Psoas muscle (tissue), 8 donors: ENCODE data around the gene SSU72. TPM values are rescaled to one million over a fixed set of nuclear protein-coding genes. Genes with fewer than 3 reads are reported as not detected.
A peak's percentile ranks its signal among the peaks of the same experiment; 100 is the strongest.

Source experiments
- ATAC-seq, 4 donors: fragments of 200-7000 bp; cut with Tn5 transposase; one replicate each; pipeline ENCODE4 v1.9.1; 2020; ENCODE audit warnings: moderate library complexity in 3 of 4, mild to moderate bottlenecking in 2 of 4
- DNase-seq, 2 donors: peaks; one replicate each; pipeline ENCODE4 v3.0.0-alpha.2; 2020
- H3K27ac ChIP-seq: fragments of 200-600 bp; one replicate; pipeline ENCODE4 v1.8.0; 2022
- H3K27me3 ChIP-seq, 3 donors: fragments of 200-600 bp in 1 of 3; one replicate each; pipeline versions ENCODE4 v1.6.1 to v1.8.0; 2013 to 2022; ENCODE audit warnings: low read length in 2 of 3, mild to moderate bottlenecking in 2 of 3, moderate library complexity in 1 of 3; ENCODE audit not compliant: insufficient read depth in 3 of 3
- H3K36me3 ChIP-seq, 2 donors: fragments of 200-600 bp in 1 of 2; one replicate each; pipeline versions ENCODE4 v1.6.1 to v1.8.0; 2013 to 2022; ENCODE audit warnings: low read depth in 1 of 2, mild to moderate bottlenecking in 1 of 2, moderate library complexity in 1 of 2; ENCODE audit not compliant: insufficient read depth in 1 of 2
- H3K4me1 ChIP-seq: fragments of 200-600 bp; one replicate; pipeline ENCODE4 v1.8.0; 2022
- H3K4me3 ChIP-seq: fragments of 200-600 bp; one replicate; pipeline ENCODE4 v1.8.0; 2022; ENCODE audit warnings: mild to moderate bottlenecking
- H3K9me3 ChIP-seq: fragments of 200-600 bp; one replicate; pipeline ENCODE4 v1.8.0; 2022
- CTCF ChIP-seq: fragments of 200-600 bp; IDR thresholded peaks from one replicate; pipeline ENCODE4 v1.8.0; 2022; ENCODE audit warnings: antibody characterized with exemption
- WGBS, 3 donors: extraction: QIAGEN DNeasy Blood & Tissue Kit; methylation state at CpG; one replicate each; pipeline versions ENCODE4 v1.1.6 to v1.1.7; 2013; 5-methylcytosine and 5-hydroxymethylcytosine counted together
- intact Hi-C, 2 donors: fragments of 100-400 bp; cut with DNase I; formaldehyde crosslinking; loops; one replicate each; pipeline versions ENCODE4 v1.11.0 to v1.14.2; 2022
- polyA plus RNA-seq, 3 donors: library from polyadenylated mRNA; stranded (reverse); fragments of 200-250 nt; gene quantifications; one replicate each; pipeline ENCODE4 v1.2.3, GENCODE V29; 2013
- total RNA-seq, 4 donors: library from RNA; stranded (reverse); fragmentation: NEBNext Ultra II Directional in 2 of 4; extraction: Animal tissue kit (Norgen Biotek cat#: 25700) in 2 of 4; gene quantifications; one replicate each; pipeline versions ENCODE4 v1.2.1 to v1.2.4, GENCODE V29; 2021 to 2023
- donor health status: healthy with polysubstance abuse.
- donor health status: DM: no; HTN: no; CAD: no; lungs with moderate emphysema.
- donor health status: Bipolar disorder and iron deficiency.
- donor health status: healthy.
- donor health status: DM: yes; HTN: yes; CAD: no.
- donor health status: DM: no; HTN: no; CAD: no.
- donor health status: DM: no; HTN: no; CAD: no.
- donor health status: DM: yes; HTN: yes; CAD: no.

Gene SSU72
- total and polyA plus RNA-seq, 7 donors, result 130 to 207 (median 179) TPM

- no peak for TF ChIP-seq CTCF
- ATAC-seq (no peak), DNase-seq (peak in 1 of 2 donors; percentile 51)
- H3K4me1 ChIP-seq, result peaks cover 68% of the 10 kb centered on the region
- H3K27ac ChIP-seq, result peak overlapping the region; percentile 85
- H3K27me3 ChIP-seq, result no peaks in the 10 kb centered on the region
- 78 to 88% (median 81%) methylated on average over 8 to 9 of the region's 9 CpGs for WGBS, 3 donors
- H3K4me3 ChIP-seq, result no peak overlapping the region
- peaks cover 0 to 16% of the 10 kb centered on the region in 2 donors for H3K36me3 ChIP-seq
- H3K9me3 ChIP-seq, result no peaks in the 10 kb centered on the region
- intact Hi-C loops, result no loop called here
These were observed 43.9 kb upstream of the SSU72 start for GRCh38 chr1:1618396-1619068.

- TF ChIP-seq CTCF, result no peak
- Histone ChIP-seq H3K27me3 (no peaks in the 10 kb centered on the region), H3K27ac (peak overlapping the region; percentile 85), H3K4me1 (peaks cover 62% of the 10 kb centered on the region), H3K9me3 (no peaks in the 10 kb centered on the region), H3K36me3 (peaks cover 0 to 19% of the 10 kb centered on the region in 2 donors), H3K4me3 (no peak overlapping the region)
- 80 to 94% (median 89%) methylated on average over 3 to 6 of the region's 6 CpGs for WGBS, 3 donors
- ATAC-seq (no peak), DNase-seq (peak in 1 of 2 donors; percentile 34)
- intact Hi-C loops, result no loop called here
These were observed 43.3 kb upstream of the SSU72 start for GRCh38 chr1:1617925-1618324.

DNA sequence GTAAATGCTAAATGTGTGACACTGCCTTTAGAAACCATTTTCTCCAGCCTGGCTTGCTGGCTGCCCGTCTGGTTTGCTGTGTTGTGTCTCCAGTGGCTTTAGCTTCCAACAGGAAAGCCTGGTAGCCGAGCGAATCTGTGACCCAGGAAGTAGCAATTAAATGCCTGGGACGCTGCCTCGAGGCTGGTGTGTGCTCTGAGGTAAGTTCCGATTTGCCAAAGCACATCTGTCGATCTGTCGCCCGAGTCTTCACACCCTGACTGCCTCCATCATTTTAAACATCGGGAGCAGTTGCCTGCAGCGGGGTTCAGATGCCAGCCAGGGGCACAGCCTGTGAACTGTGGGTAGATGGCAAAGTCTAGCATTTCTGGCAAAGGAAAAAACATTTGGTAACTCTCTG is 42.9 kb upstream of the SSU72 start:
- 71 to 86% (median 77%) methylated on average over 11 of the region's 11 CpGs for WGBS, 3 donors
- intact Hi-C loops, result no loop called here
- Histone ChIP-seq H3K9me3 (no peaks in the 10 kb centered on the region), H3K4me3 (peak overlapping the region; percentile 97), H3K27me3 (no peaks in the 10 kb centered on the region), H3K4me1 (peaks cover 58% of the 10 kb centered on the region), H3K36me3 (peaks cover 0 to 19% of the 10 kb centered on the region in 2 donors), H3K27ac (peak overlapping the region; percentile 100)
- ATAC-seq, result no peak
- TF ChIP-seq CTCF, result no peak
- peak in 1 of 2 donors; percentile 42 for DNase-seq

DNA sequence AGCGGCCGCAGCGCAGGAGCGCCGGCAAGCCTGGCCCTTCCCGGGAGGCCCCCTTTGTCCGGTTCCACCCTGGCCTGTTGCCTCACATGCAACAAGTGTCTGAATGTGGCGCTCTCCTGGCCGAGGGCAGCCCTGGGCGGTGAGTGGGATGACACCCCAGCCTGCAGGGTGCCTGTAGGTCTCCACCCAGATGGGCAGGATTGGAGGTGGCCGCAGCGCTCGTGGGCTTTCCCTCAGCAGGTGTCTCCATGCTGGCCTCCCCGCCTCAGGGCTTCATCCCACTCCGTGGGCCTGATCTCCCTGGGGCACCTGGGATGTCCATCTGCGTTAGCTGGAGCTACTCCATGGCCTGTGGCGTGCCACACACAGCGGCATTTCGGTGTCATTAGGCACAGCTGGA is 42.2 kb upstream of the SSU72 start:
- WGBS, 3 donors, result 45 to 54% (median 52%) methylated on average over 16 to 19 of the region's 19 CpGs
- Histone ChIP-seq H3K4me3 (peak overlapping the region; percentile 97), H3K36me3 (peaks cover 0 to 19% of the 10 kb centered on the region in 2 donors), H3K4me1 (peaks cover 51% of the 10 kb centered on the region), H3K27me3 (no peaks in the 10 kb centered on the region), H3K27ac (peak overlapping the region; percentile 100), H3K9me3 (no peaks in the 10 kb centered on the region)
- DNase-seq (peak; percentile 24 to 57), ATAC-seq (no peak)
- TF ChIP-seq CTCF, result no peak
- intact Hi-C loops, result no loop called here
